Colon (tissue), 2 donors: Measurements from ENCODE around the gene ADAP1.
"Not testable (repeated sequence)": the region's sequence is repeated elsewhere in the genome, so short reads cannot be mapped to it uniquely, and the experiment has no call there.

ENCODE experiments used
- FAIRE-seq: peaks from 2 replicates; lab custom pipeline; 2012; peaks lifted over from hg19 to GRCh38; lab: Jason Lieb, UNC
- donor health status: control.
- donor health status: control.

ADAP1 gene

GRCh38 chr7:974820-975681 lies 20.6 kb upstream of the ADAP1 start, which contains the start of gene COX19:
COX19 (minus strand) TSS chr7:975549; CDS start chr7:975509, 40 bp downstream.
- FAIRE-seq: no peak

- no peak for FAIRE-seq
Observed at GRCh38 chr7:974172-974571, 19.7 kb upstream of the ADAP1 start.

DNA sequence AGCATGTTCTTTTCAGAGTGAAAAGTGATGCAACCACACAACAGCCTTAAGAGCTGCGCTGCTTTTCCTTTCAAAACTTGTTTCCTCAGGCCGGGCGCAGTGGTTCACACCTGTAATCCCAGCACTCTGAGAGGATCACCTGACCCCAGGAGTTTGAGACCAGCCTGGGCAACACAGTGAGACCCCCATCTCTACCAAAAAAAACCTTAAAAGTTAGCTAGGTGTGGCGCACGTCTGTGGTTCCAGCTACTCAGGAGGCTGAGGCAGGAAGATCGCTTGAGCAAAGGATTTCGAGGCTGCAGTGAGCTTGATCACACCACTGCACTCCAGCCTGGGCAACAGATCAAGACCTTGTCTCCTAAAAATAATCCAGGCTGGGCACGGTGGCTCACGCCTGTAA lies 18.8 kb upstream of the ADAP1 start:
- no peak for FAIRE-seq

GRCh38 chr7:972676-973309 lies 18.3 kb upstream of the ADAP1 start:
- no peak for FAIRE-seq

- no peak for FAIRE-seq
Observed at GRCh38 chr7:972110-972509, 17.6 kb upstream of the ADAP1 start.

DNA sequence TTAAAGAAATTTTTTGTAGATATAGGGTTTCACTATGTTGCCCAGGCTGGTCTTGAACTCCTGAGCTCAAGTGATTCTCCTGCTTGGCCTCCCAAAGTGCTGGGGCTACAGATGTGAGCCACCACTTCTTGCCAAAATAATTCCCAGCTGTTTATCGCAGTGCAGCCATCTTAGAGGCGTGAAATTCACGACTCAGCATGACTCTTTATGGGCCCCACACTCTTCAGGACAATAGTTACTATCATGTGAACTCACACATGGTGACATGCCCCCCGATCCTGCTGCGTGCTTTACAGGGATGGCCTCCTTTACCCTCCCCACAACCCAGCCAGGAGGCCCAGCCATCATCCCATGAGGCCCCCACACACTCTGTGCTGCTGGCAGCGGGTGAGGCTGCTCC lies 16.3 kb upstream of the ADAP1 start:
- FAIRE-seq: no peak

- no peak for FAIRE-seq
Observed at GRCh38 chr7:969403-969802, 14.9 kb upstream of the ADAP1 start.

GRCh38 chr7:968205-969105 lies 14.0 kb upstream of the ADAP1 start:
- no peak for FAIRE-seq

GRCh38 chr7:967361-968082 lies 13.0 kb upstream of the ADAP1 start:
- FAIRE-seq: no peak

DNA sequence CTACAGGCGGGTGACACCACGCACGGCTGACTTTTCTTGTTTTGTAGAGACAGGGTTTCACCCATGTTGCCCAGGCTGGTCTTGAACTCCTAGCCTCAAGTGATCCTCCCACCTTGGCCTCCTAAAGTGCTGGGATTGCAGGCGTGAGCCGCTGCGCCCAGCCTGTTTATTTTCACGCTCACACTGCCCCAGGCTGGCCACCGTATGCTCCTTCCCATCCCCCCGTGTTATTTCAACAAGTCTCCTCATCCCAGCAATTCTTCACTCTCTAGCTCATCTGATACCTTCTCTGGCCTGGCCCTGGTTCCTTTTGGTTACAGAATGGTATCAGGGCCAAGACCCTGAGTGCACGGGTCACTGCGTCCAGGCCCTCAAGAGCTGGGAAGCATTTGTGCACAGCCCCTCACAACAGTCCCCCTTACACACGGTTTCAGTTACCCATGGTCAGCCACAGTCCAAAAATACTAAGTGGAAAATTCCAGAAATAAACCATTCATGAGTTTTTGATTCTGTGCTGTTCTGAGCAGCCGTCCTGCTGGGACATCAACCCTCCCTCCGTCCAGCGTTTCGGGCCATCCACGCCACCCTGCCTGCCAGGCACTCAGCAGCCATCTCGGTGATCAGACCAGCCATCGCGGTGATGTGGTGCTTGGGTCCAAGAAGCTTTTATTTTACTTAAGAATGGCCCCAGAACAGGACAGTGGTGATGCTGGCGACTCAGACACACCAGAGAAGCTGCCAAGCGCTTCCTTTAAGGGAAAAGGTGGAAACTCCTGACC lies 12.0 kb upstream of the ADAP1 start:
- FAIRE-seq: no peak

- FAIRE-seq: no peak
Observed at GRCh38 chr7:964401-965231, 10.1 kb upstream of the ADAP1 start.

DNA sequence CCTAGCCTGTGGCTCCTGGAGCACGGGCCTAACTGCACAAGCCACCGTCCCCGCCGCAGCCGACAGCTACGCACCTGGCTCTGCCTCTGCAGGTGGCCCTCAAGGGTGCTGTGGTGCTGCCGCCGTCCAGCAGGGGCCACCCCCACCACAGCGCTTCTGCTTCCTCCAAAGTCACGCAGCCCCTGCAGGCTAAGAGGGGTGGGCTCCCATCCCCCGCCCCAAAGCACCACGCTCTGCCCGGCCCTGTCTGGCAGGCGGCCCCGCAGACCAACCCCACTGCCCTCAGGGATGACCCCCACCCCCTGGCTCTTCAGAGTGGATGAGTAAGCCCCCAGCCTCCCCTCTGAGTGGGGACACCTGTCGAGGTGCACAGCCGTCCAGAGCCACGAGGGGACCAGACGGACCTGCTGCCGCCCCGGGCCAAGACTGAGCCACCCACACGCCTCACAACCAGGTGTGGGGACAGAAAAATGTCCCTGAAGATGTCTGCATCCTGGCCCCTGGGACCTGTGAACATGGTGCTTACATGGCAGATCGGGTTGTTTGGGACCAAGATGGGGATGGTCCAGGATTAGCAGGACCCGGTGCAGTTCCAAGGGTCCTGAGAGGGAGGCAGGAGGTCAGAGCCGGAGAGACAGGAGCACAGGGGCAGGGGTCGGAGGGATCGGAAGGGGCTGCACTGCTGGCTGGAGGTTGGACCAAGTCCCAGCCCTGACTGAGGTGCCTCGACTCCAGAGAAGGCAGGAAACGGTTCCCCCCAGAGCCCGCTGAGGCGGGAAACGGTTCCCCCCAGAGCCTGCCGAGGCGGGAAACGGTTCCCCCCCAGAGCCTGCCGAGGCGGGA lies 9.0 kb upstream of the ADAP1 start:
- FAIRE-seq: no peak

GRCh38 chr7:962401-963081 lies 8.1 kb upstream of the ADAP1 start:
- no peak for FAIRE-seq

DNA sequence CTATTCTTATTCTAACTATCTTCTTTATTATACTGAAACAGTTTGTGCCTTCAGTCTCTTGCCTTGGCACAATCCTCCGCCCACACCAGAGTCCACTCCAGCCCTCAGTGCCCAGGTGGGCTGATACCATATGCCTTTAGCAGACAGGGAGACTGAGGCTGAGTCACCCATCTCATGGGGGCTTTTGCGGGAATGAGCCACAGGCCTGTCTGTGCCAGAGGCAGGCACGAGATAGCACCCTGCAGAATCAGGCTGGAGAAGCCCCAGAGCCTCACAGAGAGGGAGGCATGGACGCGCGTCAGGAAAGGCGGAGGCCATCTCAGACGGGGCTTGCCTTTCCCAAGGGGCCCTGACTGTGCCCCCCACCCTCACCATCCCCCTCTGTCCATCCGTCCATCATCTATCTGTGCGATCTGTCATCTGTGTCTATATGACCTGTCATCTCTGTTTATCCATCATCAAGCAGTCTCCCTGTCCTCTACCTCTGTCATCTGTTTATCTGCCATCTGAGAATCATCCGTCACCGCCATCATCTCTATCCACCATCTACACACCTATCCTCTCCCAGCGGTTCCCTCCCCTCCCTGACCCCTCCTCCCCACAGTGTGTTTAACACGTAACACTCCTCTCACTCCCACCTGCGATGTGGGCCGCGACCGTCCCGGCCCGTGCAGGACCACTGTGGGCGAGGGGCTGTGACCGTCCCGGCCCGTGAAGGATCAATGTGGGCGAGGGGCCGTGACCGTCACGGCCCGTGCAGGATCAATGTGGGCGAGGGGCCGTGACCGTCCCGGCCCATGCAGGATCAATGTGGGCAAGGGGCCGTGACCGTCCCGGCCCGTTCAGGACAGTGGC lies 7.3 kb upstream of the ADAP1 start:
- FAIRE-seq: no peak

GRCh38 chr7:960972-961371 lies 6.5 kb upstream of the ADAP1 start:
- FAIRE-seq: not testable (repeated sequence)

DNA sequence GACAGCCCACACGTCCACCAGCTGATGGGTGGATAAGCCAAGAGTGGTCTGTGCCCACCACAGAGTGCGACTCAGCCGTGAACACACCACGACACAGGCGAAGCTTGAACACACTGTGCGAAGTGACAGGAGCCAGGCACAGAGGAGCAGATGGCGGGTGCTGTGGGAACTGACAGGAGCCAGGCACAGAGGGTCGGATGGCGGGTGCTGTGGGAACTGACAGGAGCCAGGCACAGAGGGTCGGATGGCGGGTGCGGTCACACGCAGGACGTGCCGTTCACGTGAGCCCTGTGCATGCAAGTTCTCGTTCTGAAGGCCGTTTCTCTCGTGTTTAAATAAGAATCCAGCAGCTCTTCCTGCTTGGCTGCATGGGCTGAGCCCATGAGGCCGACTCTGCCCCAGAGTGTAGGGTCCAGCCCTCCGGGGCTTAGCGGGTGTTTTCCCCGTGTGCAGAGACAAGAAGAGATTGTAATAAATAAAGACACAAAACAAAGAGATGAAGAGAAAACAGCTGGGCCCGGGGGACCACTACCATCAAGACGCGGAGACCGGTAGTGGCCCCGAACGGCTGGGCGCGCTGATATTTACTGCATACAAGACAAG lies 5.9 kb upstream of the ADAP1 start:
- FAIRE-seq: no peak

- FAIRE-seq: not testable (repeated sequence)
Observed at GRCh38 chr7:959740-960139, 5.3 kb upstream of the ADAP1 start.
